B cell (primary cell): ENCODE results near the gene MPZL2. TPM values are rescaled to one million over a fixed set of nuclear protein-coding genes. Genes with fewer than 3 reads are reported as not detected.

ENCODE experiments used
- ATAC-seq: fragments of 200-7000 bp; cut with Tn5 transposase; one replicate; pipeline ENCODE4 v1.10.0; 2021; ENCODE audit warnings: low read depth, mild to moderate bottlenecking, moderate number of reproducible peaks, moderate library complexity
- CTCF ChIA-PET: fragments of 350-600 bp; sonication (Branson Sonifier 250); formaldehyde crosslinking; loops from one replicate; lab custom pipeline; 2021; ENCODE audit warnings: antibody characterized with exemption, inconsistent platforms; lab: Charles Lee
- POLR2A ChIA-PET: fragments of 350-600 bp; sonication (Branson Sonifier 250); formaldehyde crosslinking; loops from one replicate; lab custom pipeline; 2021; ENCODE audit warnings: antibody characterized with exemption; lab: Charles Lee
- DNase-seq: peaks from one replicate; pipeline ENCODE4 v3.0.0; 2013
- H2AFZ ChIP-seq: 2 replicates; pipeline ENCODE4 v1.6.1; 2012; ENCODE audit warnings: mild to moderate bottlenecking, low read depth, low read length; ENCODE audit not compliant: insufficient read depth, poor library complexity, severe bottlenecking
- H3K27ac ChIP-seq, 2 donors: 1 replicate in 1 of 2; 2 replicates in 1 of 2; pipeline ENCODE4 v1.5.1; 2012 to 2013; ENCODE audit warnings: low read length in 2 of 2, mild to moderate bottlenecking in 2 of 2, moderate library complexity in 1 of 2
- H3K27me3 ChIP-seq, 4 experiments: fragments of 200-600 bp in 1 of 4; sonication (generic) in 1 of 4; replicated peaks in 1 of 4; 1 replicate in 2 of 4; 2 replicates in 2 of 4; pipeline versions ENCODE4 v1.6.1 to v1.7.0; 2013 to 2016; ENCODE audit warnings: low read length in 3 of 4, mild to moderate bottlenecking in 2 of 4, mixed read lengths in 1 of 4, moderate library complexity in 1 of 4; ENCODE audit not compliant: insufficient read depth in 4 of 4, control insufficient read depth in 3 of 4; ENCODE audit errors: control extremely low read depth in 1 of 4
- H3K36me3 ChIP-seq, 2 experiments: replicated peaks in 1 of 2; 1 replicate in 1 of 2; 2 replicates in 1 of 2; pipeline versions ENCODE4 v1.6.1 to v1.7.1; 2013; ENCODE audit warnings: low read length in 1 of 2; ENCODE audit not compliant: insufficient read depth in 2 of 2, control insufficient read depth in 1 of 2; ENCODE audit errors: control extremely low read depth in 1 of 2, extremely low read depth in 1 of 2
- H3K4me1 ChIP-seq, 2 donors: fragments of 200-600 bp in 1 of 2; sonication (generic) in 1 of 2; 1 replicate in 1 of 2; 2 replicates in 1 of 2; pipeline versions ENCODE4 v1.5.1 to v1.6.1; 2013 to 2017; ENCODE audit warnings: low read length in 2 of 2; ENCODE audit not compliant: control insufficient read depth in 2 of 2, insufficient read depth in 2 of 2
- H3K4me2 ChIP-seq: replicated peaks from 2 replicates; pipeline ENCODE3; 2012; ENCODE audit warnings: mild to moderate bottlenecking, low read depth, low read length; ENCODE audit not compliant: poor library complexity, severe bottlenecking
- H3K4me3 ChIP-seq, 5 experiments: fragments of 200-600 bp in 1 of 5; sonication (generic) in 1 of 5; 1 replicate in 3 of 5; 2 replicates in 2 of 5; pipeline versions ENCODE4 v1.5.1 to v1.7.0; 2011 to 2016; ENCODE audit warnings: low read length in 4 of 5, mild to moderate bottlenecking in 4 of 5, low read depth in 2 of 5, control low read depth in 1 of 5, moderate library complexity in 1 of 5; ENCODE audit not compliant: insufficient read depth in 1 of 5; ENCODE audit errors: control extremely low read depth in 1 of 5, extremely low read depth in 1 of 5
- H3K79me2 ChIP-seq: fragments of 200-600 bp; sonication (generic); one replicate; pipeline ENCODE4 v1.6.0; 2016; ENCODE audit warnings: low read length; ENCODE audit not compliant: control insufficient read depth, insufficient read depth
- H3K9ac ChIP-seq: fragments of 200-600 bp; sonication (generic); 2 replicates; pipeline ENCODE4 v1.6.1; 2017; ENCODE audit warnings: mild to moderate bottlenecking, low read length, moderate library complexity
- H3K9me3 ChIP-seq, 3 donors: one replicate each; pipeline versions ENCODE4 v1.6.1 to v1.7.1; 2013; ENCODE audit warnings: low read length in 2 of 3; ENCODE audit not compliant: control insufficient read depth in 2 of 3, insufficient read depth in 1 of 3; ENCODE audit errors: control extremely low read depth in 1 of 3
- H4K20me1 ChIP-seq: 2 replicates; pipeline ENCODE4 v1.6.0; 2012; ENCODE audit warnings: mild to moderate bottlenecking, low read length; ENCODE audit not compliant: insufficient read depth, control insufficient read depth, poor library complexity, severe bottlenecking
- H3K27ac Mint-ChIP-seq: one replicate; pipeline ENCODE4 v1.8.0; 2021; ENCODE audit warnings: mixed read lengths
- H3K27me3 Mint-ChIP-seq: one replicate; pipeline ENCODE4 v1.8.0; 2021; ENCODE audit warnings: mixed read lengths
- H3K4me1 Mint-ChIP-seq: one replicate; pipeline ENCODE4 v1.8.0; 2021; ENCODE audit warnings: mixed read lengths
- H3K4me3 Mint-ChIP-seq: one replicate; pipeline ENCODE4 v1.8.0; 2021; ENCODE audit warnings: mixed read lengths
- H3K9me3 Mint-ChIP-seq: one replicate; pipeline ENCODE4 v1.8.0; 2022; ENCODE audit warnings: mixed read lengths; ENCODE audit not compliant: insufficient read depth
- CTCF ChIP-seq: fragments of 200-600 bp; IDR thresholded peaks from one replicate; pipeline ENCODE4 v1.8.0; 2022; ENCODE audit warnings: antibody characterized with exemption, mild to moderate bottlenecking
- EZH2 ChIP-seq: IDR thresholded peaks from 2 replicates; pipeline ENCODE4 v1.6.1; 2012; ENCODE audit warnings: borderline replicate concordance, low read depth, mild to moderate bottlenecking, moderate library complexity, low read length; ENCODE audit not compliant: insufficient read depth, poor library complexity, severe bottlenecking
- WGBS: methylation state at CpG from one replicate; pipeline ENCODE4 v1.1.5; 2013; ENCODE audit warnings: missing lambda C conversion rate; ENCODE audit not compliant: insufficient coverage; 5-methylcytosine and 5-hydroxymethylcytosine counted together
- intact Hi-C: fragments of 100-400 bp; cut with micrococcal nuclease; formaldehyde crosslinking; loops from one replicate; pipeline ENCODE4 v1.10.0; 2022
- polyA plus RNA-seq: library from polyadenylated mRNA; depleted of rRNA; stranded (reverse); fragments of >200 nt; gene quantifications from 2 replicates; pipeline ENCODE4 v1.2.3, GENCODE V29; 2012
- total RNA-seq, 2 donors: library from RNA; stranded (reverse); fragments of 120-200 nt in 1 of 2; gene quantifications; 1 replicate in 1 of 2; 2 replicates in 1 of 2; pipeline versions ENCODE4 v1.2.3 to v1.2.4, GENCODE V29; 2013 to 2022

The MPZL2 gene
- total and polyA plus RNA-seq, 2 donors (not counting 1 experiment from before 2014, with no cell fraction given): 1.2 TPM; not detected in 1

GRCh38 chr11:118275176-118275575 lies 11.1 kb upstream of the MPZL2 start:
- ChIA-PET CTCF (no interaction called here), POLR2A (no interaction called here)
- H2AFZ ChIP-seq: no peak overlapping the region
- H3K36me3 ChIP-seq: no peaks in the 10 kb centered on the region
- H3K4me1 Mint-ChIP-seq: peaks cover 1% of the 10 kb centered on the region
- no peaks in the 10 kb centered on the region for H3K79me2 ChIP-seq
- peaks cover 49% of the 10 kb centered on the region for H3K27me3 Mint-ChIP-seq
- H3K27ac ChIP-seq: no peak overlapping the region
- H3K9ac ChIP-seq: no peak overlapping the region
- H4K20me1 ChIP-seq: no peaks in the 10 kb centered on the region
- no peak overlapping the region for H3K4me3 Mint-ChIP-seq
- peaks cover 0 to 1% (median 0%) of the 10 kb centered on the region in 3 donors for H3K9me3 ChIP-seq
- ATAC-seq (no peak), DNase-seq (no peak)
- WGBS: no CpG with 5 or more reads among the region's 4 CpGs
- H3K4me2 ChIP-seq: no peak overlapping the region
- no peaks in the 10 kb centered on the region for H3K9me3 Mint-ChIP-seq
- intact Hi-C loops: no loop called here
- TF ChIP-seq CTCF: no peak
- no peak for TF ChIP-seq EZH2
- H3K27me3 ChIP-seq: peaks cover 0 to 31% (median 14%) of the 10 kb centered on the region in 4 experiments
- H3K4me1 ChIP-seq: peaks cover 0 to under 1% of the 10 kb centered on the region in 2 donors
- H3K4me3 ChIP-seq: no peak overlapping the region
- no peak overlapping the region for H3K27ac Mint-ChIP-seq

GRCh38 chr11:118274186-118274585 lies 10.1 kb upstream of the MPZL2 start:
- H3K27me3 Mint-ChIP-seq: peaks cover 58% of the 10 kb centered on the region
- no peaks in the 10 kb centered on the region for H4K20me1 ChIP-seq
- H3K36me3 ChIP-seq: no peaks in the 10 kb centered on the region
- H3K4me3 Mint-ChIP-seq: no peak overlapping the region
- no peak overlapping the region for H3K4me2 ChIP-seq
- H3K4me1 ChIP-seq: no peaks in the 10 kb centered on the region
- POLR2A ChIA-PET: no interaction called here
- no peaks in the 10 kb centered on the region for H3K9me3 Mint-ChIP-seq
- intact Hi-C loops: no loop called here
- H3K9me3 ChIP-seq: no peaks in the 10 kb centered on the region
- no CpG with 5 or more reads among the region's 2 CpGs for WGBS
- no peak overlapping the region for H3K27ac Mint-ChIP-seq
- no peak overlapping the region for H3K4me3 ChIP-seq
- H3K79me2 ChIP-seq: no peaks in the 10 kb centered on the region
- DNase-seq (no peak), ATAC-seq (no peak)
- no peaks in the 10 kb centered on the region for H3K4me1 Mint-ChIP-seq
- H3K9ac ChIP-seq: no peak overlapping the region
- TF ChIP-seq EZH2 (no peak), CTCF (no peak)
- CTCF ChIA-PET: no interaction called here
- H3K27ac ChIP-seq: no peak overlapping the region
- peaks cover 0 to 38% (median 20%) of the 10 kb centered on the region in 4 experiments for H3K27me3 ChIP-seq
- H2AFZ ChIP-seq: no peak overlapping the region
